Measurements from ENCODE around the gene R3HDM1.
A peak's percentile ranks its signal among the peaks of the same experiment; 100 is the strongest.

R3HDM1 gene

DNA sequence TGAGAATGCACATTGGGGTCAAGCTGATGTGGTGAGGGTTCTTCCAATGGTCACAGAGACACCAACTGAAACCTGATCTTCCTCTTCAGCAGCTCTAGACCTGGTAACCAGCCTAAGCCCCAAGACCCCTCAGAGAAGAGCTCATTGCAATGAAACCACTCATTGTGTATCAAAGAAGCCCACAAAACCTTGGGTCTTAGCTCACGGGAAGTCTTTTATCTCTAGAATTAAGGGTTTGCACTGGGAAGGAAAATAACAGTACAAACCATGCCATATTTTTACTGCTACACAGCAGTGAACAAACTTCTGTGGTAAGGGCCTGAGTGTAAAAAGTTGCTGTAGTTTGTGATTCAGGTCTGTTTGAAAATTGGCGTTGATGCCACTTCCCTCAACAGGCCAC is 201.8 kb downstream of the R3HDM1 start:
- Histone ChIP-seq H3K4me3 (no peak overlapping the region), H3K4me1 (no peaks in the 10 kb centered on the region), H3K27ac (no peak overlapping the region), H3K36me3 (no peaks in the 10 kb centered on the region), H4K20me1 (no peaks in the 10 kb centered on the region), H3K27me3 (no peaks in the 10 kb centered on the region), H3K9me3 (no peaks in the 10 kb centered on the region), H3K9ac (no peak overlapping the region), H3K4me2 (no peak overlapping the region)
- no peak for TF ChIP-seq Cebpa-rat (IDR thresholded peaks at IDR 0.05)

DNA sequence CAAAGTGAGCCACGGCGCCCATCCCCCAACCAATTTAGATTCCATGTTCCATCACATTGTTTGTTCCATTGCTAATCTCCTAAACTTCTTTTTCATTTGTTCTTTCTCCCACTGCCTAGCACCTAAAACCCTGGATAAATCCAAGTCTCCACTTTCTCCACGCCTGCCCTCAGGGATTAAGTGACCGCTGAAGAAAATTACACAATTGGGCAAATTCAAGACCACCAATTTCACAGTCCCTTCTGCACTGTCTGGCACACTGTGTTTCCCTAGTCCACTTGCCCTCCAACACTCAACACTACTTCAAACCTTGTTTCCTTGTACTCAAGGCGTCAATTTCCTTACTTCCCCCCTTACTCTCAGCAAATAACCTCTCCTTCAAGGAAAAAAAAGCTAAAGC is 205.3 kb downstream of the R3HDM1 start:
- Histone ChIP-seq H3K9me3 (no peaks in the 10 kb centered on the region), H3K4me3 (no peak overlapping the region), H3K4me2 (no peak overlapping the region), H3K36me3 (no peaks in the 10 kb centered on the region), H4K20me1 (no peaks in the 10 kb centered on the region), H3K4me1 (no peaks in the 10 kb centered on the region), H3K9ac (no peak overlapping the region), H3K27ac (no peak overlapping the region), H3K27me3 (no peaks in the 10 kb centered on the region)
- TF ChIP-seq Cebpa-rat (IDR thresholded peaks at IDR 0.05): no peak

DNA sequence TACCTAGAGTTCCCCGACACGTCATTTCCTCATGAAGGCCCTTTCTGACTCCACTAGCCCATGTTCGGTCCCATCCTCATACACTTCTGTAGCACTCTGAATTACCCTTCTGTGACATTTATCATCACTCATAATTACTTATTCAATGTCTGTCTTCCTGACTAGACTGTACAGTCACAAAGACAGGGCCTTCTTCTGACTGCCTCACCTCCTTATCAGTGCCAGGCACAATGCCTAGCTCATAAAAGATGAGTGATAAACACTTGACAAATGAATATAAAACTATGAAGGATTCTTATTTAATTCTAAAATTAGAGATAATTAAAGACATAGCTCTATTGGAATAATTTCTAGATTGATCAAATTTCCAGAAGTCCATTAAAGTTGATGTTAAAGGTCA is 208.9 kb downstream of the R3HDM1 start:
- Histone ChIP-seq H3K36me3 (peaks cover 9% of the 10 kb centered on the region), H3K4me1 (peaks cover 21% of the 10 kb centered on the region), H4K20me1 (peaks cover 33% of the 10 kb centered on the region), H3K4me2 (no peak overlapping the region), H3K9ac (no peak overlapping the region), H3K27ac (no peak overlapping the region), H3K27me3 (no peaks in the 10 kb centered on the region), H3K4me3 (no peak overlapping the region), H3K9me3 (no peaks in the 10 kb centered on the region)
- no peak for TF ChIP-seq Cebpa-rat (IDR thresholded peaks at IDR 0.05)

DNA sequence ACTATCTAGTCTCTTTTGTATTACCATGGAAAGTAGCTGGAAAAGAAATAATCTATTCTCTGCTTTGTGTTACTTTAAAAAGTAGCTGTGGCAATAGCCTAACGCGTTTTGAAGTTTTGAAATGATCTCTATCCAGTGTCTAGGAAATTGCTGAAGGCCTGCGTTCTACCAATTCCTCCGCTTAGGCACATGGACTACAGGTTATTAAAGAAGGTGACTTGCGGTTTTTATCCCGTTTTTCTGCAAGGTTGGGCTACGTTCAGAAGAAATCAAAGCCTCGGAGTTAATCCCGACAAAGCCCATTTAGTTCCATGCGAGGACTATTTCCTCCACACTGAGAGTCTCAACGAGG is 209.7 kb downstream of the R3HDM1 start:
- H4K20me1 ChIP-seq: peaks cover 41% of the 10 kb centered on the region
- no peak for TF ChIP-seq Cebpa-rat (IDR thresholded peaks at IDR 0.05)
- H3K27me3 ChIP-seq: no peaks in the 10 kb centered on the region
- no peaks in the 10 kb centered on the region for H3K9me3 ChIP-seq
- H3K36me3 ChIP-seq: peaks cover 17% of the 10 kb centered on the region
- H3K4me1 ChIP-seq: peaks cover 22% of the 10 kb centered on the region
- no peak overlapping the region for H3K27ac ChIP-seq
- no peak overlapping the region for H3K4me2 ChIP-seq
- peak overlapping the region; percentile 98; the same call in 1 of the 2 replicates for H3K4me3 ChIP-seq
- no peak overlapping the region for H3K9ac ChIP-seq

DNA sequence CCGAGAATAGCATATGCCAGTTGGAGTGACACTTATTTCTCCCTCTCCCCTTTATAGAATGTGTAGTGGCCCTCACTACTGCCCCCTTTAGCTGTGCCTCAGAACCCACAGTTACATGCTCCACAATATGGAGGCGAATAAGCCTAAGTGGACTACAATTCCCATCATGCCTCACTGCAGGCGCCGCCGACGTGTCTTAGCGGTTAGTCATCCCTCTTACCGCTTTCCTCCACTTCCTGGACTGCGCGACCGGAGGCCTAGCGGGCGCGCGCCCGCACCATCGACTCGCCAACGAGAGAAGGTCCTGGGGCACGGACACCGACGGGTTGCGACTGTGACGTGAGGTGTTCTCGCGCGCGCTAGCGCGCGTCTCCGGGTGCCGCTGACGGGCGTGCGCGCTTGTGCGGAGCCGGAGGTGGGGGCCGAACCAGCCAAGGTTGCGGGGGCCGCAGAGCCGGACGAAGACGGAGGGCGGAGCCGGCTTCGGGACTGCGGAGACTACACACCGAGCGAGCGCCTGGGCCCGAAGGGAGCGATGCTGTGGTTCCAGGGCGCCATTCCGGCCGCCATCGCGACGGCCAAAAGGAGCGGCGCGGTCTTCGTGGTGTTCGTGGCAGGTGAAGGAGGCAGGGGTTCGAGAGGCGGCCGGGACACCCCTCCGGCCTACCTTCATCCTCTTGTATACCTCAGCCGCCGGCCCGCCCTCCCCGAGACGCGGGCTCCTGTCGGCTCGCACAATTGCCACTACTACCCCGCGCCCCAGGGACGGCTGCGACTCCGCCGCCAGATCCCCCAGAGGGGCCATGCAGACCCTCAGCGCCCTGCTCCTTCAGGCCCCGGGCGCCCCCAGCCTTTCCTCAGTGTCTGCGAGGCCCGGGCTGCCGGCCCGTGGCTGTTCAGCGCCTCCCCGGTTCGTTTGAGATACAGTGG is 210.4 kb downstream of the R3HDM1 start, which contains the start of gene UBXN4:
Gene UBXN4, plus strand, starts transcription at position 461 of the 930 bp plus-strand sequence. Its CDS starts 75 bp downstream, at position 536.
- H3K27ac ChIP-seq: peak within 1 kb of the TSS; percentile 99
- peak within 1 kb of the TSS; percentile 98 for H3K4me3 ChIP-seq
- H3K9ac ChIP-seq: peak within 1 kb of the TSS; percentile 99
- peak within 1 kb of the TSS; percentile 77 for H3K4me2 ChIP-seq
- peaks cover 22% of the 10 kb centered on the region for H3K4me1 ChIP-seq
- peaks cover 22% of the 10 kb centered on the region for H3K36me3 ChIP-seq
- no peak for TF ChIP-seq Cebpa-rat (IDR thresholded peaks at IDR 0.05)
- H3K9me3 ChIP-seq: no peaks in the 10 kb centered on the region
- H4K20me1 ChIP-seq: peaks cover 47% of the 10 kb centered on the region
- H3K27me3 ChIP-seq: no peaks in the 10 kb centered on the region

DNA sequence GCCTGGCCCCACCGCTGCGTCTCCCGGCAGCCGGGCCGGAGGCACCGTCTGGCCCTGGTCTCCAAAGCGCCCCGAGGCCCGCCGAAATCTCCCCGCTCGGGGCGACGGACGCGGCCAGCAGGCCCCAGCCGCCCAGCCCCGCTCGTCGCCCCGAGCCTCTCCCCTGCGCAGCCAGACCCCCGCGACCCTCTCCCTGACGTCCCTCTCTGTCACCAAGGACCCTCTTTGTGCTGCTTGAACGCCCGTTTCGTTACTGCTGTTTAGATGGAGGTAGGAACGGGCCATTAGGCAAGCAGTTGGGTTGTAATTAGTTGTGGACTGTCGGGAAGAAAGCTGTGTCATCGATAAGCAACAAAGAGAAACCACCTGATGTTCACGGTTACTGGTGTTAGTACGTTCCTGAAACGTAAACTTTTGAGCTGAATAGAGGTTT is 211.1 kb downstream of the R3HDM1 start:
- Histone ChIP-seq H3K36me3 (peaks cover 28% of the 10 kb centered on the region), H3K4me2 (peak overlapping the region; percentile 77), H3K4me3 (peak overlapping the region; percentile 98), H3K9ac (peak overlapping the region; percentile 99), H3K9me3 (no peaks in the 10 kb centered on the region), H3K27me3 (no peaks in the 10 kb centered on the region), H4K20me1 (peaks cover 54% of the 10 kb centered on the region), H3K4me1 (peaks cover 22% of the 10 kb centered on the region), H3K27ac (peak overlapping the region; percentile 99)
- TF ChIP-seq Cebpa-rat (IDR thresholded peaks at IDR 0.05): no peak

DNA sequence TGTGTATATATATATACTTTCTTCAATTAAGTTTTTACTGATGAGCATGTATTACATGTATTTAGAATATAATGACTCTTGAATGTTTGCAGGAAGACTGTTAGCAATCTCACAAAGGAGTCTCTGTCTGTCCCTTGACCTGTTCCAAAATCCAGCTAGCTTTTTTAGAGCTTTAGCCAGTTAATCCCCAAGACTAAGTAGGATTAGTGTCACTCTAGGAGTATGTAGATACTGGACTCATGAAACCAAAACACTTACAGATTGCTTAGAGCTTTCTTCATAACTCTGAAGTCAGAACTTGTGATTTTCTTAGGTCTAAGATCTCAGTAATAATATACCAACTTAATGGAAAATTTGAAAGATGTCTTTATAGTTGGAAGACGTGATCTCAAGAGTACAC is 212.6 kb downstream of the R3HDM1 start:
- TF ChIP-seq Cebpa-rat (IDR thresholded peaks at IDR 0.05): no peak
- H3K9ac ChIP-seq: peak overlapping the region; percentile 99
- peaks cover 44% of the 10 kb centered on the region for H3K36me3 ChIP-seq
- no peaks in the 10 kb centered on the region for H3K27me3 ChIP-seq
- peak overlapping the region; percentile 77 for H3K4me2 ChIP-seq
- peak overlapping the region; percentile 98 for H3K4me3 ChIP-seq
- H3K4me1 ChIP-seq: peaks cover 22% of the 10 kb centered on the region
- H3K9me3 ChIP-seq: no peaks in the 10 kb centered on the region
- H4K20me1 ChIP-seq: peaks cover 69% of the 10 kb centered on the region
- no peak overlapping the region; the same call in 1 of the 2 replicates for H3K27ac ChIP-seq

DNA sequence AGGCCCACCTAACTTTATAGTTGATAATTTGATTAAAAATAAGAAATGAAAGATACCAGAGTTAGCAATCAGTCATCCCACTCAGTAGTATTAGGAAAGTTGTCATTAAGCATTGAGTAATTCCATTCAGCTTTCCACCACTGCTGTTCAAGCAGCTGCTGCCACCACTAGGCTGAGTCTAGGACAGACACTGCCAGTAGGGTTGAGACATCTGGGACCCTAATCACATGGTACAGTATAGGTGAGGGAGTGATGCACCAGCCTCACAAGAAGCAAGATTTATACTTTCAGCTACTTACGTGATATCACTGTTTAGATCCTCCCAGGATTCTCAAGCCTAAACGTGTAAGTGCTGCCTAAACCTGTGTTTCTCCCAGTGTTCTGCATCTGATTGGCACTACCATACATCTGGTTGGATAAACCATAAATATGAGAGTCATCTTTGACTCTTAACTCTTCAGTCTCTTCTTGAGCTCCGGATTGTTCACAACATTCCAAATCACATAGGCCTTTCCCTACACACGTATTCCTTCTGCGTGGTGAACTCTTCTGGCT is 213.6 kb downstream of the R3HDM1 start:
- H3K9ac ChIP-seq: no peak overlapping the region
- H3K4me3 ChIP-seq: no peak overlapping the region
- no peaks in the 10 kb centered on the region for H3K27me3 ChIP-seq
- H3K4me1 ChIP-seq: peaks cover 22% of the 10 kb centered on the region
- H3K27ac ChIP-seq: no peak overlapping the region
- TF ChIP-seq Cebpa-rat (IDR thresholded peaks at IDR 0.05): no peak
- peak overlapping the region; percentile 77 for H3K4me2 ChIP-seq
- H3K36me3 ChIP-seq: peaks cover 53% of the 10 kb centered on the region
- peaks cover 79% of the 10 kb centered on the region for H4K20me1 ChIP-seq
- H3K9me3 ChIP-seq: no peaks in the 10 kb centered on the region

DNA sequence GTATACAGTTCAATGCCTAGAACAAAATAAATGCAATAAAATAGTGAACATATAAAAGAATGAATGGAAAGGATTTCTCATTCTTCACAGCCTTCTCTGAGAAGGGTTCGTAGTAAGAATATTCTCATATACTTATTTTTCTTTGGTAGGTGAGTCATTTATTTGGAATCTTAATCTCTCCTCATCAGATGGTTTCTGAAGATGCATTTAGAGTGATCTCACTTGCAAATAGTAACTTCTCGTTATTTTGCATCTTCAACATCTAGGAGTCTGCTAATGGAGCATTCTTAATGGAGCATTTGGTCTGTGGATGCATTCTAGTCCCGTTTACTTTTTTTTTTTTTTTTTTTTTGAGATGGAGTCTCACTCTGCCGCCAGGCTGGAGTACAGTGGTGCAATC is 214.3 kb downstream of the R3HDM1 start:
- Histone ChIP-seq H3K4me3 (no peak overlapping the region), H3K36me3 (peaks cover 59% of the 10 kb centered on the region), H4K20me1 (peaks cover 84% of the 10 kb centered on the region), H3K27ac (no peak overlapping the region), H3K4me2 (no peak overlapping the region), H3K9ac (no peak overlapping the region), H3K27me3 (no peaks in the 10 kb centered on the region), H3K9me3 (no peaks in the 10 kb centered on the region), H3K4me1 (peaks cover 22% of the 10 kb centered on the region)
- TF ChIP-seq Cebpa-rat (IDR thresholded peaks at IDR 0.05): no peak

DNA sequence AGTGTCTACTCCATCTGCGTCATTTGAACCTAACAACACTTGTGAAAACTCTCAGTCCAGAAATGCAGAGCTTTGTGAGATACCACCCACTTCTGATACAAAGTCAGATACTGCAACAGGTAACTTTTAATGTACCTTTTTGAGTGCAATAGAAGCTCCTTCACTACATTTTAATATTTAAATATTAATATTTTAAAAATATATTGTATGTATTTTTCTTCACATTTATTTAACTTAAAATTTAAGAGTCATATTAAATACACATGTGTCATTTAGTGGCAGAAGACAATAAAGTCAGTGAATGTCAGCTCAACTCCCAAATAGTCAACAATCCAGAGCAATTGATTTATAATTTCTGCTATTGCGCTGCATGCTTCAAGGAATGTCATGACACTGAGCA is 224.3 kb downstream of the R3HDM1 start:
- H3K4me1 ChIP-seq: no peaks in the 10 kb centered on the region
- no peak overlapping the region for H3K9ac ChIP-seq
- no peak overlapping the region for H3K4me3 ChIP-seq
- peaks cover 7% of the 10 kb centered on the region for H4K20me1 ChIP-seq
- no peak for TF ChIP-seq Cebpa-rat (IDR thresholded peaks at IDR 0.05)
- no peak overlapping the region for H3K4me2 ChIP-seq
- peaks cover 94% of the 10 kb centered on the region for H3K36me3 ChIP-seq
- H3K27ac ChIP-seq: no peak overlapping the region
- peaks cover 53% of the 10 kb centered on the region for H3K9me3 ChIP-seq
- no peaks in the 10 kb centered on the region for H3K27me3 ChIP-seq
